Measurements from ENCODE around the gene NHS. TPM values are rescaled to one million over a fixed set of nuclear protein-coding genes. Genes with fewer than 3 reads are reported as not detected.

Gene NHS
- total RNA-seq, 1 experiment from 2014 or later = 6.4 TPM

DNA sequence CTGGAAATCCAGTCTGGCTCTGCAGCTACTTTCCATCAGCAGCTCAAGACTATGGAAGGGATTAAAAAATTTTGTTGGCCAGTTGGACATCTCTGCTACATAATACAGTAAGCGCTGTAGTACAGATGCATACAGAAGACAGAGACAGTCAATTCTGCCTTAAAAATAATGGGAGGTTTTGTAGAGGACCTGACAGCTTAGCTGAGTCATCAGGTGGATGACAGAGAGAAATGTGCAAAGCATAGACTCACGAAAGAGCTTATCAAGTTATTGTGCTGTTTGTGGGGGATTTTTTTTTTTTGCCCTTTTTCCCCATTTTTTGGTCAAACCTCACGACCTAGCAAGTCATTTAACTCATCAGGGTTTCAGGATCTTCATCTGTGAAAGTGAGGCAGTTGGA, 213.3 kb downstream of the NHS start:
- no peak for DNase-seq (ENCODE audit: low spot score)

DNA sequence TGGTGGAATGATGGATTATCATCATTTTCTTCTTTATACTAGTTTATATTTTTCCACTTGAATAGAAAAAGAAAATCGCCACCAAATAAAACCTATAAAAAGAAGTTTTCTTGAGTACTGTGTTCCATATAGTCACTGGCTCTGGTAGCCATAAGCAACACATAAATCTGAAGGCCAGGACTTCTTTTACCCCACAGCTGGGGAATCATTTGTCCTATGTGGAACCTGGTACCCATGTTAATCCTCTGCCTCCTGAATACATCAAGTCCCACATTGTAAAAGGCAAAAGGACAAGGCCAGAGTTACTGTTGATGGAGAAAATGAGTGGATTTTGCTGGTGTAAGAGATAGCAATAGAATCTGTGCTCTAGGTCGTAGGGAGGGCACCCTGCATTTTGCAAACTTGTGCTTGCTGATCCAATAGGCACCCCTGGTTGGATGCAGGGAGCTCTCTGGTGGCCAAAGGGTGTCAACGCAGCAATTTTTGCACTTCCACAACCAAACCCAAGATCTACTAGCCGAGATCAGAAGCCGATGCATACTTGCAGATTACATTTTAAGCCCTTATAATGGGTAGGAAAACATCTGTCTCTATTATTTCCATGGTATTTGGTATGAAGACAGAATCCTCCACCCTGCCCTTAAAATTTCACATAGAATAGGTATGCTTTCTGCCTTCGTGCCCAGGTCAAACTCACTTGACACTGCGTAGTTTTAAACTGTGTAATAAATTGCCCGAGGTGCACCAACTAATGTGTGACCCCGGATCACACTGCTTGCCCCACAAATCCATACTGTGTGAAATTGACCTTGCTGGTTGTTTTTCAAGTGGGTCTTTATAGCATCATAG, 216.1 kb downstream of the NHS start:
- peak; percentile 72 for DNase-seq (ENCODE audit: low spot score)

DNA sequence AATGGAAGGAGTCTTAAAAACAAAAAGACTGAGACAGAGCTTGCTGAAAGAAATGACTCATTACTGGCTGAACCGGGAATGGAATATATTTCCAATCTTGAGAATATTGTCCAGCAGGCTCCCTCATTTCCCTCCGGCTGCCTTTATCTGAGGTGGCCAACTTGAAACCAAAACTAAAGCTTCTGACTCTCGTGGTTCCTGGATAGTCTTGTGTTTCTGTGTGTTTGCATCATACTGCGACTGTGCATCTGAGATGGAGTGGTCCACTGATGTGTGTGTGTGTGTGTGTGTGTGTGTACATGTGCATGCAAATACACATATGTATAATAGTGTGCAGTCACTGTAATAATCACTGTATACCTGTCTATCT, 216.7 kb downstream of the NHS start:
- peak; percentile 67 for DNase-seq (ENCODE audit: low spot score)

DNA sequence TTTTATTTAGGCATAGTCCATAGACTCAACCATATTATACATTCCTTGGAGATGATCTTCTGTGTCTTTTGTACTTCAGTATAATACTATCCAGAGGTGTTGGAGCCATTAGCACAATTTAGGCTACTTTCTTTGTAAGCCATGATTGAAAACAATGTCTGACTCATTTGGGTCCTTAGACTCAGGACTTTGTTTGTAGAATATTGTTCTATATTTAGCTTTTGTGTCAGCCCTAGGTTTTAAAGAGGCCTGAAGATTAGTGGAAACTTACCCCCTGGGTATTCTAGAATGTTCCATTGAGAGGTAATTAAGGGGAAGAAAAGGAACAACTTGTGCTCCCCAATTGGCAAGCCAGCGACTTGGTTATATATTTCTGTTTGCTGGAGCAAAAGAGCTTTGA, 217.1 kb downstream of the NHS start:
- peak; percentile 8 for DNase-seq (ENCODE audit: low spot score)

DNA sequence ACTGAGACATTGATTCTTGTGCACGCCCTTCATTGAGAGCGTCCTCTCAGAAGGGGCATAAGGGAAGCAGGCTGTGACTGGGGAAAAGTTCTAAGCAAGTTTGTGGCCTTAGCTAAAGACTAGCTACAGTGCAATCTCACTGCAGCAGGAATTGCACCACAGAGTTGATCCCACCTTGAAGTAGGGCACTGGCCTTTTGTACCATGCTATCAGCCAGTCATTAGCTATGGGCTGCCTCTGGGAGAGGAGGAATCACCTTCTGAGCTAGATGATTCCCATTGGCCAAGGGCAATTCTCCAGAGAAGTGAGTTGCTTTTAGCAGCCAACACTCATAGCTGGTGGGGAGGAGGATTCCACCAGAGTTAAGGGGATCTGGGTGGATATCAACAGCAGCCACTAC, 219.7 kb downstream of the NHS start:
- DNase-seq (ENCODE audit: low spot score) = no peak

DNA sequence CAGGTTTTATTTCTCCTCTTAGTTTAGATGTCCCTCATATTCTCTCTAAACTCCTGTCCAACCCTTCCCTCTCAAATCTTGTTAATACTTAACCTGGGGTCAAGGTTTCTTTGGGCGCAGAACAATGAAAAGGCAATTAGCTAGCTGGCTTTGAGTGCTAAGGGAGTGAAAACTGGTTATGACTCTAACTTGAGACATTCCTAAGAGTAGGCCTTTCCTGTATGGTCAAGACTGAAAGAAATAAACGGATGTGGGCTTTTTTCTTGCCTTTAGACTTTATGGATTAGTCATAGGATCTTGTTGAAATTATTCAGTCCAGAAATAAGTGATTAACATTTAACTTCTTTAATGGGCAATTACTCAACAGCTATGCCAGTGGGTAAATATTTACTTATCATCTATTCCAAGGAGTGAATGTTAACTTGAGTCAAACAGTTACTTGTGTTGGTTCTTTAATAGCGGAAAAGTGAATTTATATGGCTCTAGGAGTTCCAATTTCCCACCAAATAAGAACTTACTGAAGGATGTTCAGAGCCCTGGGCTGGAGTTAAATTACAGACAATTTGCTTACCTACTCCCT, 220.5 kb downstream of the NHS start:
- DNase-seq (ENCODE audit: low spot score) = peak; percentile 31

DNA sequence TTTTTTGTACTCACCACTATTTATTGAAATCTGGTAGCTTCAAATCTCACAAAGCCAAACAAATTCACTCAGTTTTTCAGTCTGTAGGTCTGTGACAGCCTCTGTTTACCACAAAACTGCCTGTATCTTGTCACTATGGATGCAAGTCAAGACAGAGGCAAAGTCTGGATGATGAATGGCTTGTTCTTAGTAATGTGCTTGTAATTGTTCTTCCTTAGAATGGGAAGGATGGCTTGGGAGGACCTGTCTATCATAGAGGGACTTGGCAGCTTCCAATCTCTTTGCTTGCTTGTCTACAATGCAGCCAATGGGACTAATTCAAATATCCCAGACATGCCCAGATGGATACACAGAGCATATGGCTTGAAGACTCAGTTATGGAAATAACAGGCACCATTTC, 221.1 kb downstream of the NHS start:
- DNase-seq (ENCODE audit: low spot score) = no peak

DNA sequence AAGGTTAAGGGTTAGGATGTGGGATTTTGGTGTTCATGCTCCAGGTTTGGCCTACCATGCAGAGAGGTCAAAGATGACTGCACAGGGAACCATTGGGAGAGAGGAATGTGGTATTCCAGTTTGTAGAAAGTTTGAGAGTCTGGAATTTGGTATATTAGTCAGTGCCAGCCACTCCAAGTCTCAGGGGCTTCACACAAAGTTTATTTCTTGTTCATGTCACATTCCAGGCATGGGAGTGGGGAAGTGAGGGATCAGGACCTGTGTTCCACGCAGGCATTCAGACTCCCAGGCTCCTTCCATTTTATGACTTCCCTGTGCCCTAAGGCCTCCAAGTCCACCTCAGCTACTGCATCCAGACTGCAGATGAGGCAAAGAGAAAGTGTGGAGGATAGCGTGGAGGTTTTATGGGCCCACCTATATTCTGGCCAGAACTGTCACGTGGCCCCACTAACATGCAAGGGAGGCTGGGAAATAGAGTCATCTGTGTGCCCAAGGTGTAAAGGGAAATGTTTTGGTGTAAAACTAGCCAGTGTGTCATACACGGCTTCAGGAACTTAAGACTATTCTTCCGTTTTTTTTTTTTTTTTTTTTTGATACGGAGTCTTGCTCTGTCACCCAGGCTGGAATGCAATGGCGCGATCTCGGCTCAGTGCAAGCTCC, 221.7 kb downstream of the NHS start:
- no peak for DNase-seq (ENCODE audit: low spot score)

DNA sequence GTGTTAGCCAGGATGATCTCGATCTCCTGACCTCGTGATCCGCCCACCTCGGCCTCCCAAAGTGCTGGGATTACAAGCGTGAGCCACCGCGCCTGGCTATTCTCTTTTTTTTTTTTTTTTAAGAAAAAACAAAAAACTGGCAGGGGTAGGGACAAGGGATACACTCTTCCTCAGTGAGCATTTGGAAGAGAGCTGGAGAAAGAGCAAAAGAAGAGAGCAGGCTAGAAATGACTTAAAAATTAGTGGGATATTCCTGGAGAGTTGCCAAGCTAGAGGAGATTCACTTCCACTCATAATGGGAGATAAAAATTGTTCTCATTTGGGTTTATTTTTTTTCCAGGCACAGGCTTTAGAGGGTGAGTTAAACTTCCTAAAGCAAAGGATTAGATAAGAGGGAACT, 222.3 kb downstream of the NHS start:
- no peak for DNase-seq (ENCODE audit: low spot score)

DNA sequence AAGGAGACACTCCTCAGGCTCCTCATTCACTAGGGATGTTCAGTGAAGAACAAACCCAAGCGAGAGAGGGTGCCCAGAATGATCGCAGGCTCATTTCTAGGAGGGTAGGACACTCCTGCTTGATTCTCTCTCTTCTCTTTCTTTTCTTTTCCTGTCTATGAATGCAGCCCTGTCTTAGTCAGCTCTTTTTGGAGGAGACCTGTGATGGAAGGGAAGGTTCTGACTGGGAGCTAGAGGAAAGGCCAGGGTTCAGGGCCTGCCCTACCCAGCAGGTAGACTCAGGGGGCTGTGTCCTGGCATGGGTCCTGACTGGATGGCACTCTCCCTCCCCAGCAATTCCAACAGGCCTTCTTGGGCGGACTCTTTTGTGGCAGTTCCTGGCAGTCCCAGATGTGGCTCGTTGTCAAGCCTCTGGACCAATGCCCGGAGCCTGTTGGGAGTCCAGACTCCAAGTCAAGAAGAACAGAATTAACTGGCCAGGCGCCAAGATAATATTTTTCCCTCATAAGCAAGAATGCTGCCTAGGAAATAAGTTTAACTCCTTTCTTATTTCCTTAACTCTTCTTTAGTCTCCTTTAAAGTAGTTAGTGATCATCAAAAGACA, 222.9 kb downstream of the NHS start:
- peak; percentile 23 for DNase-seq (ENCODE audit: low spot score)

DNA sequence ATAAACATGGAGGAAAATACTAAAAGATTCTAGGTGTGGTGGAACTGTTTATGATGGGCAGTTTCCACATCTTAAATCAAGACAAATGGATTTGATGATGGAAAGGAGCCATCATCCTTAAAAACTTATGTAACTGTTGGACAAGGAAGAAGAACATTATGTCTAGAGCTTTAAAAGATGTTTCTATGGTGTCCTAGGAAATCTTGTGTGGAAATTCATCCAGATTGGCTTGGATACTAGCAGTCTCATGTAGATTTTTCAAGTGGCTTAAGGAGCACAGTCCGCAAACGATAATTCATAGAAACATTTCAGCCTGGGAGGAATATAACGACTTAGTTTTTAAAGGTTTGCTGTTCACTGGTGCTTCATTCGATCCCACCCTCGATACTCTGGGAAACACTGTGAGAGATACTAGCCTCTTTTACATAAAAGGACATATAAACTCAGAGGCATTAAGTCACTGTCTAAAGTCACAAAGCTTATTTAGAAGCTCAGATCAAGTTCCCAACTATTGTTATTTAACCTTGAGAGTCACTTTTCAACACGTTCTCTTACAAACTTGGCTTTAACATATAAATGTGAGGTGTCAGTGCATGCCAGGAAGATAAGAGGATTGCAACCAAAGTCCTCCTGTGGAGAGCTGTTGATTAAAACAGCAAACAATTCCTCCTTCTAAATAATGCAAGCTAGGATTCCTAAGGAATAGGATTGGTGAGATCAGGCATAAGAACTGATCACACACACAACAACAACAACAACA, 226.6 kb downstream of the NHS start:
- DNase-seq (ENCODE audit: low spot score) = no peak

DNA sequence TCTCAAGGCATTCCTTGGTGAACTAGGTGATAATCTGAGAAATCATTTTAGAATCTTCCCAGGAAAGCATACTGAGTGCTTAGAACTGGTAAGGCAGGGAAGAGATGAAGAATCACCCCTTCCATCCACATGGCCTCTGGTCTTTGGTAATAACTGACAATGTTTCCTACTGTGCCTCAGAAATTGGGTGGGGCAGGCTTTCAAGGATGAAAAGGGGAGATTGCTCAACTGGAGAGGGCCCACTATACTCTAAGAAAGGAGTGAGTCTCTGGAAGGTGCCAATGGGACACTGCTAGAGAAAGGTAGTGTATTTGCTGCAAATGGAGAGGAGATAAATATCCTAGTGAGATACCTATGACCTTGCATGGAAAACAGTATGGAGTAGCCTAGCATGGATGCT, 227.2 kb downstream of the NHS start:
- no peak for DNase-seq (ENCODE audit: low spot score)

DNA sequence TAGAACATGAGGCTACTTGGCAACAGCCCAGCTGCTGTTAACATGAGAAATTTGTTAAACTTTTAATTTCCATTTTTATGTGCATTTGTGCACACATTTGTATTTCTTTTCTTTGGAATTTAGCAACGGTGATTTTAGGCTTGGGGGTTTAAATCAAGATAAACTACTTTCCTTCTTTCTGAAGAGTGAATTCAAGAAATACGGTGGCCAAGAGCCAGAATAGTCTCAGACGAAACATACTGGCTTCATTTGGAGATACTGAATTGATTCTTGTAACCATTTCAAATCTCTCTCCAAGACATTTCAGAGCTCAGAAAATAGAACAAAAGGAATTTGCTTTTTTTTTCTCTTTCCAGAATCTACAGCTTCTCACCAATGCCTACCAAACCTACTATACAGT, 228.2 kb downstream of the NHS start:
- DNase-seq (ENCODE audit: low spot score) = no peak

DNA sequence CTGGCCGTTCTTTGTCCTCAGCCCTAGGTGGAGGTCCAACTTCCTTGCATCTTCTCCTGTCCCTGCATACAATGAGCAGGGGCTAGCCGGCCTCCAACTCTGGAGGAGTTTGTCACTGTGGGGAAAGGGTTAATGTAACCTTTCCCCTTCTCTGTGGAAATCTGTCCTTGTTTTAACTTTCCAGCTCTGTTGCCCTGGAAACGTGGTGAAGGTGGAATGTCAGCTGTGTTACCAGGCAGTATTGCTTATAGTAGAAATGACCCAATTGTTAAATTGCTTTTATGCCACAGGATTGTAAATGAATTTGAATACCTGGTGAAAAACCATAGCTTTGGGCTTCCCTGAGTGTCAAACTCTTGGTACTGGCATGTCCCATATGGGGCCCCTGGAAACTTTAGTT, 230.7 kb downstream of the NHS start:
- DNase-seq (ENCODE audit: low spot score) = no peak

DNA sequence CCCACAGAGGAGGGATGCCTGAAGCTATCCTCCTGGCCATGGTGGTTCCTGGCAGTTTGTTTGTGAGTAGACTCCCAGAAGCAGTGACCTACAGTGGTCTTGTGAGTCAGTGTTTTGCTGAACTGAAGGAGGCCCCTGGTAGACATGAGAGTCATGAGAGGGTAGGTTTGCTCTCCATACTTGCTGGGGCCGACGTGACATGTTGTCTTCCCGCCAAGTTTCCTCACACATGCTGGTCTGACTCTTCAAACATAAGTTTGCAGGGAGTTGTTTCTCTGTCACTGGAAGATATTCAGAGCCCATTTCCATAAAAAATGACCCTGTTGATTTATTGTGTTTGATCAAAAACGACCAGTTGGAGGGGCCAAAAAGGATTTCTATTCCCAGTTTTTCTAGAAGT, 231.2 kb downstream of the NHS start:
- DNase-seq (ENCODE audit: low spot score) = no peak

DNA sequence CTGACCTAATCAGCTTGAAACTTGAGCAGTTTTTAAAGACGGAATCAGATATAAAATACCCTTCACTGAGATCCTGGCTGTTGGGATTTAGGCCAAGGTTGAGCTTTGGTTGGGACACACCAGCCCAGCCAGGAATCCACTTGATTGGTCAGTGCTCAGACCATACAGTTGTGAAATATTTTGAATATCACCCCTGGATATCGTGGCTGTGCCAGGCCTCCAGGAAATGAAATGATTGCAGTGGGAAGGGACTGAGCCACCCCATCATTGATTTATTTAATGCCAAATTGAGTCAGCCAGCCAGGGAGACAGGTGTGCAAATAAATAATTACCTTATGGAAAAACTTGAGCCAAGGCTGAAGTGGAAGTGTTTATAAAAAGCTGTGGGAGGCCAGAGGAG, 233.9 kb downstream of the NHS start:
- peak; percentile 51 for DNase-seq (ENCODE audit: low spot score)

DNA sequence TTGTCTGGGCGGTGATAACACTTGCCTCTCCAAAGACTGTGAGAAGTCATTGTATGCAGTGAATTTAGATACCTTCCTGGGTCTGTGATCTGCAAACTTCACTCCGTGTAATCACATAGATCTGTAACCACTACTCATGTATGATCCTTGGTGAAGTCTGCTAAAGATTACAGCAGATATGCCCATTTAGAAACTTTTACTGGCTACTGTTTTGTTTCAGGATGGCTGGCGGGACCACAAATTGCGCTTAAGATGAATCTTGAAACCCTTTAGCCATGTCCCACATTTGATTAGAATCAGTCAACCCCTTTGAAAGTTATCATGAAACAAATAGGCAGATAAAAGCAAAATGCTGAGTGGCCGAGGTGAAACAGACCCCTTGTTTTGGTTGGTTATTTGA, 235.8 kb downstream of the NHS start:
- no peak for DNase-seq (ENCODE audit: low spot score)

DNA sequence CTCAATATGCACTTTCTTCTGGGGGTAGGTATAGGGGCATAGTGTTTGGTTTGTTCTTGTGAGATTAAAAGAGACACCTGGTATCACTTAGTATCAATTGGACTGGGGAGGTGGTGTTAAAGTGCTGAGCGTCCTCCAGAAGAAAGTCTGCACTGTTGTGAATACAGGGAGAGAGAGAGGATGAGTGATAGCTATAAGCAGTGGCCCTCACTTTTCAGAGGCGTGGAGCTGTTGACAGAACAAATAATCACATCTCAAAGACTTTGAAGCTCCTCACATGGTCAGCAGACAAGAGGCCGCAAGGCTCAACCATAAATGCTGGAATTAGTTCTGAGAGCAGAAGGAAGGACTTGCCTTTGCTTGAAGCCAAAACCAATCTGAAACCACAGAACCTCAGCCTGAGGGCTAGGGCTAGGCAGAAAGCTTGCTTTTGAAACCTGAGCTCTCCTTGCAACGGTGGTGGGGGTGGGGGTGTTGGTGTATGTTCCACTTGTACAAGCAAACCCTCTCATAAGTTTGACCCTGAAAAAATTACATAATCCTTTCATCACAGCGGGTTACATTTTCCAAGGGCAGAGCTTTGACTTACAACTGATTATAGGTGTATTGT, 239.1 kb downstream of the NHS start:
- peak; percentile 86 for DNase-seq (ENCODE audit: low spot score)

DNA sequence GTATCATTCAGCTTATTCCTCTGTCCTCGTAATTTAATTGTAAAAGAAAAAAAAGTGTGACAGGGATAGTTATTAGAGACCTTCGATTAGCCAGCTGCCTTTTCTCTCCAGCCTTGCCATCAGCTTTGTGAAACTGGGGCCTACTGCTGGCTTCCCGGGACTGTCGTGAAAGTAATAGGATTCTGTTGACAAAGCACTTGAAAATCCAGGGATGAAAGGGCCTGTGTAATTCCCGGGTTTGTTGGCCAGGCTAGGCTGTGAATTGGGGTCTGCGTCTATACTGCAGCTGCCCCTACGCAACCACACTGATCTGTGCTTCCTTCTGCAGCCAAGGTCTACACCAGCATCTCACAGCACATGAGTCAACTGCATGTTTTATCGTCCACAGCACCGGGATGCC, 241.9 kb downstream of the NHS start:
- no peak for DNase-seq (ENCODE audit: low spot score)

DNA sequence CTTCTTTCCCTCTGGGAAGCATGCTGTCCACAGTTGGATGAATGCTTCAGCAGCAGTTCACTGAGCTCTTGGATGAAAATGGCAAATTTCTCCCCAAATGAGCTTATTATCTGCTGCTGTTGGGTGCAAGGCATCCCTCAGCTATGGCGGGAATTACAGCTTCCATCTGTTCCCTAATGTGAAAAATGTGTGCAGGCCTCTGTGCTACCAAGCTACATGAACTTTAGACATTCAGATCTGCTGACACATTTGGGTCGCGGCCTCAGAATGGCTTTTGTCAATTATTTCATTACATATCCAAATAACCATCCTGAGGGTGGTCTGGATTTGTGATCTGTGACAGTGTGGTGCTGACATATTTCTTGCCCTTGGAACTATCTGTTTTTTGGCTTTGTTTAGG, 242.8 kb downstream of the NHS start:
- DNase-seq (ENCODE audit: low spot score) = no peak

DNA sequence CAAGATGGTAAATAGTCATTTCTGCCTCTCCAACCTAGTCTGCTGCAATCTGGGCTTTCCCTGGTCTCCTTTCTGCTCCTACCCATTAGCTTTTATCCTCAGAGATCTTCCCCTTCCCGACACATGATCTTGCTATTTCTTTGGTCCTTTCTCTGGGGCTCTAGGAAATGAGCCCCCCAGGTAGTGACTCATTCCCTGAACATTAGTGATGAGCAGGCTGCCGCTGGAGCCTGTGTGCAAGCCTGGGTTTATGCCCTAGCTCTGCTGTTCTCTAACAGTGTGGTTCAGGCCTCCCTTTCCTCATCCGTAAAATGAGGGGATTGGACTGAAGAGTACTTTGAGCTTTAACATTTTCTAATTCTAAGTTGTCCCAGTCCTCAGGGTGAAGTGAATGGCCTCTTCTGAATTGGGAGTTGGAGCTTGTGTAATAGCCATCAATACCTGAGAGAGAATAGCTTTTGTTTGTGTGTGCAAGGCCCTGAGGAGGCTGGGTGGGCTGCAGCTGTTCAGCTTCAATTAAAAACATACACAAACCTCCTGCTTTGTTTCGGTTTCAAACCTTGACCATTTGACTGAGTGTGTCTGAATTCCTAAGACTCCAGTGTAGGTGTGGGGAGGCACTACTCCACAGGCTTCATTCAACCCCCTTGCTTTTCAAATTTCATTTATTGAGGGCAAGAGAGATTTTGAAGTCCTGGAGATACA, 246.7 kb downstream of the NHS start:
- DNase-seq (ENCODE audit: low spot score) = no peak
